DMS53 (cell line): ENCODE measurements around the gene PALD1.
"Not testable (repeated sequence)": the region's sequence is repeated elsewhere in the genome, so short reads cannot be mapped to it uniquely, and the experiment has no call there.

Source experiments
- DNase-seq: peaks from one replicate; lab custom pipeline; 2025; lab: John Stamatoyannopoulos, UW

PALD1 gene

DNA sequence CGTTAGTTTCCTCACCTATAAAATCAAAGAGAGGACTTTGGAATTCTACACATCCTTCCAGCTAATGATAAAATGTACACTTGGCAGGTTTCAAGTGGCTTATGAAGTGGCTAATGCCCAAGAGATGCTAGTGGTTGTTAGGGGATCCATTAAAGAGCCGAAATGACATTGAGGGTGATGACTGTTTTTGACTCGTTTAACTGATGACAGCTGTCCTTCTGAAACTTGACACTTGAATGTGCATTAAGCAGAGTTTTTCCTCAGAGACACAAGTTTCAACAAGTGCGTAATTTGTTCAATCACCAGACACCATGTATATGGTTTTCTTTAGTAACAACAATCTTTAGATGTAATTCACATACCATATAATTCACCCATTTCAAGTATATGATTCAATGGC, 125.5 kb downstream of the PALD1 start:
- DNase-seq, result no peak

DNA sequence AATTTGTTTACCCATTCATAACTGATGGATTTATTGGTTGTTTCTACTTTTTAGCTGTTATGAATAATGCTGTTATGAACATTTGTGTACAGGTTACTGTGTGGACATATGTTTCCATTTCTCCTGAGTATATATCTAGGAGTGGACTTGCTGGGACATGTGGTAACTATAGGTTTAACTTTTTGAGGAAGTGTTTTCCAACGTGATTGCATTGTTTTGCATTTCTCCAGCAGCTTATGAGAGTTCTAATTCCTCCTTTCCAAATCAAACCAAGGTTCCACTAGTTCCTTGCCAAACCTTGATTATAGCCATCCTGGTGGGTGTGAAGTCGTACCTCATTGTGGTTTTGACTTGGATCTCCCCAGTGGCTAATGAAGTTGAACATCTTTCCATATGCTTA, 126.6 kb downstream of the PALD1 start:
- DNase-seq, result no peak

DNA sequence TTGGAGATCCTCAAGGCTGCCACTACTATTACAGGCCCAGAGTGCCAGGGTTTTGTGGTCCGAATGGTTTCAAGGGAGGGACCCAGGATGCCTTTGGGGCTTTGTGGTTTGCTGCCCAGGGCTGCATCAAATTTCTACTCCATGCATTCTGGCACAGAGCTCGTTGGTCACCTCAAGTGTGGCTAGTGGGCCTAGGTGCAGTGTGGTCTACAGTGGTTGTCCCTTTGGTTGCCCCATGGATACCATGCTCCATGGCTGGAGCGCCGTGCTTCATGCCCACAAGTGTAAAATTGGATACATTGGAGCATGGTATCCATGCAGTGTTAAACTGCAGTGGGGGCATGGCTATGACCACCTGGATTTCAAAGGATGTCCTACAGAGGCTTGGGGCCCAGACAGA, 129.4 kb downstream of the PALD1 start:
- no peak for DNase-seq

DNA sequence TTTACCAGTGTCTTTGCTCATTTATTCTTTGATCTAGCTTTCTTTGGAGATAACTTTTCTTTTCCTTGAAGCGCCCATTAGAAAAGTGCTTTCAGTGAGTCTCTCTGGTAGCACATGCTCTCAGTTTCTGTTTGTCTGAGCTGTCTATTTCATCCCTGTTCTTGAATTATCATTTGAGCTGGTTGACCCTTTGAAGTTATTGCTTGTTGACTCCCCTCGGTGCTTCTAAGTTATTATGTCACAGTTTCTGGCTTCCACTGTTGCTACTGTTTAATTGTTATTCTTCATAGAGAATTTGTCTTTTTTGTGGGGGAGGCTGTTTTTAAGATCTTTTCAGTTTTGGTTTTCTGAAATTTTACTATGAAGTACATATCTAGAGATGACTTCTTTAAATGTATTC, 135.4 kb downstream of the PALD1 start:
- DNase-seq, result no peak

DNA sequence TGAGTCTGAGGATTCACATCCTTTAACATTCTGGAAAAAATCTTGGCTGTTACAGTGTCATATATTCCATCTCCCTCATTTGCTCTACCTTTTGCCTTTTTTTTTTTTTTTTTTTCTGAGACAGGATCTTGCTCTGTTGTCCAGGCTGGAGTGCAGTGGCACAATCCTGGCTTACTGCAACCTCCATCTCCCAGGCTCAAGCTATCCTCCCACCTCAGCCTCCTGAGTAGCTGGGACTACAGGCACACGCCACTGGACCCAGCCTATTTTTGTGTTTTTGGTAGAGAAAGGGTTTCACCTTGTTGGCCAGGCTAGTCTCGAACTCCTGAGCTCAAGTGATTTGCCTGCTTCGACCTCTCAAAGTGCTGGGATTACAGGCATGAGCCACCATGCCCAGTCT, 135.8 kb downstream of the PALD1 start:
- DNase-seq, result not testable (repeated sequence)

DNA sequence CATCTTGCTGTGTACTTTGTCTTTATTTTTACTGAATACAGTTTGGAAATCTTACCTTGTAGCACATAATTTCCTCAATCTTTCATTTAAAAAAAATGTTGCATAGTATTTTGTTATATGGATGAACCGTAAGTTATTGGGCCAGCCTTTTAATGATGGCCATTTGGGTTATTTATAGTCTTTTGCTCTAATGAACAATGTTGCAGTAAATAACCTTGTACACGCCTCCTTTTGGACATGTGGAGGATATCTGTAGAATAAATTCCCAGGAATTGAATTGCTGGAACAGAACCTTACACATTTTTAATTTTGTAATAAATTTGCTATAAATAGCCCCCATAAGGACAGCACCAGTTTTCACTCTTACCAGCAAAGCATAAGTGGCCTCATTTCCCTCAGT, 136.6 kb downstream of the PALD1 start:
- DNase-seq, result no peak

DNA sequence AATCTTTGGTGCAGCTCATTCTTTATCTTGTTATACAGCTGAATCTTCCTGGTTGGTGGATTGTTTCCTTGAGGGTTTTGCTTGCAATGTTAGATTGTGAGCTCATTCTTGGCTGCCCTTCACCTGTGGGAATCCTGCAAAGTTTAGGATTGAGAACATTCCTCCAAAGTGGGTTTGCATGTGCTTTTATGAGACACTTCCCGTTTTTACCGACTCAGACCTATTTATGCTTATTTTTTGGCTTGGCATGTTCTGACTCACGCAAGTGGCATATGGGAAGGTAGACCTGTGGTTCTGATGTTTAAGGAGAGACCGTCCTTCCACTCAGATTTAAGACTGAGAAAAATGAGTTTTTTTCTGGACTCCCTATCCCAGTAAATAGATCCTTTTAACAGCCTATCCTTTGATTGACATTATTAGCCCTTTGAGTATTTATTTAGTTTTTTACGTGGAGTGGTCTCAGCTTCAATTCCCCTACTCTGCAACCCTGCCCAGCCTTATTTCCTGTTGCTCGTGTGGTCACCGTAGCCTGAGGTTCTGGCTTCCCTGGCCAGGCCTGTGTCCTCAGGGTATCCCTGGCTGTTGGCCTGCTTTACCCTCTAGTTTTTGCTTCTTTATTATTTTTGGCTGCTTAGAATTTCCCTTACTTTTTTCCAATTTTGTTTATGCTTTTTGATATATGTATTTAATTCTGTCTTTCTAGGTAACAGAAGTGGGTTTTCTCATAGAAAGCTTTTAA, 137.4 kb downstream of the PALD1 start:
- DNase-seq, result no peak

DNA sequence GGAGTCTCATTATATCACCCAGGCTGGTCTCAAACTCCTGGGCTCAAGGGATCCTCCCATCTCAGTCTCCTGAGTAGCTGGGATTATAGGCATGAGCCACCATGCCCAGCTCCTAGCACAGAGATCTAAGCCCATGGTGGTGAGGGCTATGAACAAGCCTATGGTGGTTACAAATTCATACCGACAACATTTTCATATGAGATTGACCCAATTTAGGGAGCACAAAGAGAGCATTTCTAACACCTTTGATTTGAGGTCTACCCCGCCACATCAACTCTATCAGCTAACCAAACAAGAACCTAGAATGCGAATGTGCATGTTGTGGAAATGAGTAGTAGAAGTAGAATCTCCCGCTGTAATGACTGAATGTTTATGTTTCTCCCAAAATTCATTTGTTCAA, 138.2 kb downstream of the PALD1 start:
- DNase-seq, result no peak
